Epithelial cell of proximal tubule (primary cell): Measurements from ENCODE around the gene CHEK2. TPM values are rescaled to one million over a fixed set of nuclear protein-coding genes. Genes with fewer than 3 reads are reported as not detected.
A peak's percentile ranks its signal among the peaks of the same experiment; 100 is the strongest.
"Not testable (repeated sequence)": the region's sequence is repeated elsewhere in the genome, so short reads cannot be mapped to it uniquely, and the experiment has no call there.

Experiments
- DNase-seq: peaks from one replicate; pipeline ENCODE4 v3.0.0-alpha.2; 2011; ENCODE audit warnings: low read depth
- H3K4me3 ChIP-seq: 2 replicates; pipeline ENCODE4 v1.5.1; 2011; ENCODE audit warnings: low read depth, mild to moderate bottlenecking, low read length
- total RNA-seq: library from RNA; depleted of rRNA; stranded (reverse); fragments of >200 nt; gene quantifications from 2 replicates; pipeline ENCODE4 v1.2.3, GENCODE V29; 2015
- TF ChIP-seq, protein P1 (sequence below): conservative IDR thresholded peaks from 2 replicates; pipeline ENCODE4 v1.5.1; 2012; ENCODE audit warnings: low read depth, mild to moderate bottlenecking, low read length

CHEK2 gene
- total RNA-seq, 1 donor from 2014 or later: 19.9 TPM

DNA sequence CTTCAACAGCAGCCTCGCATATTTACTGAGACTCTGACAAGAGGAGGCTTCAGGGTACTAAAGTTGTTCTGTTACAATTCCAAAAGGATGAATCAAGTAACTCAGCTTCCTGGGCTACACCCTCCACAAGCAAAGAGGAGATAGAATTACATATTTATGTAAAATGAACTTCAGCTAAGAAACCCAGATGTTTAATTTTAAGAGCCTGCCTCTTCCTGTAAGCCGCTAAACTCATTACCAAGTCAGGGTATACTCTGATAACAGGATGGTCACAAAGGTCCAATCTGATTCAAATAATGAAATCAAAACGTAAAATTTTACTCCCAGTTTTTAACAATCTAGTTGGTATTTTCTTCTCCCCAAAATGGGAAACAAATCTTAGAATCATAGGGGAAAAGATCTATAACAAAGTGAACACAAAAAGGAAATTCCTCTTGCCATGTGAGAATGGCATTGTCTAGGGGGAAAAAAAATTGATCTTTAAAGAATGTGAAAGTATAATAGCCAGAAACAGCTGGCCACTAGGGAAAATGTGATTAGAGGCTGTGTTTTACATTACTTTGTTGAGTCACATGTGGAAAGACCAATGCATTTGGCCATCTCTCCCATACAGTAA, 30.9 kb downstream of the CHEK2 start:
- no peak overlapping the region for H3K4me3 ChIP-seq
- TF ChIP-seq, protein P1, sequence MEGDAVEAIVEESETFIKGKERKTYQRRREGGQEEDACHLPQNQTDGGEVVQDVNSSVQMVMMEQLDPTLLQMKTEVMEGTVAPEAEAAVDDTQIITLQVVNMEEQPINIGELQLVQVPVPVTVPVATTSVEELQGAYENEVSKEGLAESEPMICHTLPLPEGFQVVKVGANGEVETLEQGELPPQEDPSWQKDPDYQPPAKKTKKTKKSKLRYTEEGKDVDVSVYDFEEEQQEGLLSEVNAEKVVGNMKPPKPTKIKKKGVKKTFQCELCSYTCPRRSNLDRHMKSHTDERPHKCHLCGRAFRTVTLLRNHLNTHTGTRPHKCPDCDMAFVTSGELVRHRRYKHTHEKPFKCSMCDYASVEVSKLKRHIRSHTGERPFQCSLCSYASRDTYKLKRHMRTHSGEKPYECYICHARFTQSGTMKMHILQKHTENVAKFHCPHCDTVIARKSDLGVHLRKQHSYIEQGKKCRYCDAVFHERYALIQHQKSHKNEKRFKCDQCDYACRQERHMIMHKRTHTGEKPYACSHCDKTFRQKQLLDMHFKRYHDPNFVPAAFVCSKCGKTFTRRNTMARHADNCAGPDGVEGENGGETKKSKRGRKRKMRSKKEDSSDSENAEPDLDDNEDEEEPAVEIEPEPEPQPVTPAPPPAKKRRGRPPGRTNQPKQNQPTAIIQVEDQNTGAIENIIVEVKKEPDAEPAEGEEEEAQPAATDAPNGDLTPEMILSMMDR: no peak
- DNase-seq: no peak

DNA sequence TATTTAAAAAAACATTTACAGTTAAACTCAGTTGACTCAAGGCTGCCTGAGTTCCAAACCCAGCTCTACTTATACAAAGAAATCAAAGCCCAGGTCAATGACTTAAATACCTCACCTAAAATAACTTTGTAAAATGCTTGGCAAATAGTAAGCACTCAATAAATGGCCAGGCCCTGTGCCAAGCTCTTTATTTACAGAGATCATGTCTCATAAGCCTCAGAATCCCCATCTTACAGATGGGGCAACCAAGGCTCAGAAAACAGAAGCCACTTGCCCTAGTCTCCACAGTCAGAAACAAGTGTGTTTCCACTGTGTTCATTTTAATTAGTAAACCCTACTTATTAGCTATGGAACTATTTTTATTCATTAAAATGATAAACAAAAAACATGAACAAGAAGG, 31.5 kb downstream of the CHEK2 start:
- H3K4me3 ChIP-seq: no peak overlapping the region
- DNase-seq: no peak

DNA sequence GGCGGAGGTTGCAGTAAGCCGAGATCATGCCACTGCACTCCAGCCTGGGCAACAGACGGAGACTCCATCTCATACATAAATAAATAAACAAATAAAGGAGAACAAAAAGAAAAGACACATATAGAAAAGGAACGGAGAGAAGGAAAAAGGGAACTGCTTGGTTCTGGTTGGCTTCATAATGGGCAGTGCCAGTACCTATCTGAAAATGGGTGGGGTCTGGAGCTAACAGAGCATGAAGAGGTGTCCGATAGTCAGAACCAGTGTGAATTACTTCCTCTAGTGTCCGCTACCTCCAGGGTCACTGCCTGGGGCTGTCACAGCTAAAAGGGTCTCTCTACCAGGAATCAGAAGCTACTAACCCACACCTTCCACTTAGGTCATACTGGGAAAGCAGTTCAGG, 34.8 kb downstream of the CHEK2 start:
- no peak overlapping the region for H3K4me3 ChIP-seq
- DNase-seq: no peak
- TF ChIP-seq, protein P1: no peak

More for the DNA sequence above, 31.5 kb downstream of the CHEK2 start:
- TF ChIP-seq, protein P1: no peak

DNA sequence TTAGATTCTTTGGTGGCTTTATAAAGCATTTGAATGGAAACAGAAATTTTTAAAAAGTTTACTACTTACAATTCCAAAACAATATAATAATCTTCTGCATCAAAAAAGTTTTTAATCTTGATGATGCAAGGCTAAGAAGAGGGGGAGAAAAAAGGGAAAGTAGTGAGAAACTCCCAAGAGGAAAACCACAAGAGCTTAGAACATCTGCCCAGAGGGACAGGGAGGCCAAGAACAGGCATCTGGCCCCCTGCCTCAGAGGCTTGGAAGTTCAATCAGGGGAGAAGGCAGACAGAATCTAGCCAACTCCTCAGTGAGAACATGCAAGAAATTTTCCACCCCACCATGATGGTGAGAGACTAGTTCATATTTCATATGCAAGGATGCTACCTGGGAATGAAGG, 38.2 kb downstream of the CHEK2 start:
- no peak for DNase-seq
- H3K4me3 ChIP-seq: no peak overlapping the region
- TF ChIP-seq, protein P1: no peak

DNA sequence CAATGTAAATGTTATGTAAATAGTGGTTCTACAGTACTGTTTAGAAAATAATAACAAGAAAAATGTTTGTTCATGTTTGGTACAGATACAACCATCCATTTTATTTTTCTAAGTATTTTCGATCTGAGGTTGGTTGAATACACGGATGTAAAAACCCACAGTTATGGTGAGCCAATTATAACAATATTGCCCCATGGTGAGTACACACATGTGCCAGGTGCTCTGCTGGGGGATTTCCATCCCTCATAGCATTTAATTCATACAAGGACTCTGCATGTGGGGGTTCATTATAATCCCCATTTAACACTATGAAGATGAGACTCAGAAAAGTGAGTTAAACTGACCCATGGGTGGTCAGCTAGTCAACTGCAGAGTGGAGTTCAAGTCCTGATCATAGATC, 38.7 kb downstream of the CHEK2 start:
- TF ChIP-seq, protein P1: no peak

DNA sequence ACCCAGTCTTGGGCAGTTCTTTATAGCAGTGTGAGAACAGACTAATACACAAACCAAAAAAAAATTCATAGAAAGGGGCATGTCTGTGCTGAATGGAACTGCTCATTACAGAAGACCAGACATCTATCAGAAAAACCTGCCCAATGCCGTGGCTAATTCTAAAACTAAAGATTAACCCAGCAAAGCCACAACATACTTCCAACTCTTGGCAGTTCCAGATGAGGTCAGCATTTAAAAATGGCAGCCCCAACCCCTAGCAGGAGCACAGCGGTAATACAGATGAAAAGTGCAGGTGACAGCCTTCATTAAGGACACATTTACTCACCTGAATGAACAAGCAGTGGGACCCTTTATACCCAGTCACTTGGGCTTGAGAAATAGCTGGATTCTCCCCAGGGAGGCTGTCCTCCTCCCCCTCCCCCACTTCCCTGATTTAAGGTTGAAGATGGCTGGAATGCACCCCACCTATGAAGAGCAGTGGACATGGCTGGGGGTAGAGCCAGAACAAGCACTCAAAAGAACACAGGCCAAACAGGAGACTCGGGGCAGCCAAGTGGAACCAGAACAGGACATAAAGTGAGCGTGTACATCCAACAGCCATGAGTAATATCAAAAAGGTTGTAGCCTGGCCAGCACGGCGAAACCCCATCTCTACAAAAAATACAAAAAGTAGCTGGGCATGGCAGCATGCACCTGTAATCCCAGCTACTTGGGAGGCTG, 48.4 kb downstream of the CHEK2 start:
- DNase-seq: peak; percentile 48
- not testable (repeated sequence) for H3K4me3 ChIP-seq

More for the DNA sequence above, 38.7 kb downstream of the CHEK2 start:
- DNase-seq: no peak
- H3K4me3 ChIP-seq: no peak overlapping the region

DNA sequence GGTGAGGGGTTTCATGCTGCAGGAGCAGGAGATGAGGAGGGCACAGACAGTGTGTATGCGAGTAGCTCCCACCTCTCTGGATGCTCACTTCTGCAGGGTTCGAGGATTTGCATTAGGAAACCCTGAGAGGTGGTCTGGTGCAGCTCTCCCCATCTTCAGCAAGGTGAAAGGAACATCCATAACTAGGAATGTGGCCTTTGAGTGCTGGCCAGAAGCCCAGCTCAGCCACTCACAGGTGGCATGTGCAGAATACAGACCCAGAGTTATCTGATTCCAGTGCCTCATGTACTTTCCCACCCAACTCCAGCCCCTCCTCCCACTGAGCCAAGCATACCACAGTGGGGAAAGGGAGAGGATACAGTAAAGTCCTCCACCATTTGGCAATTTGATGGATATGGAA, 51.8 kb downstream of the CHEK2 start:
- H3K4me3 ChIP-seq, DNase-seq: not testable (repeated sequence)

DNA sequence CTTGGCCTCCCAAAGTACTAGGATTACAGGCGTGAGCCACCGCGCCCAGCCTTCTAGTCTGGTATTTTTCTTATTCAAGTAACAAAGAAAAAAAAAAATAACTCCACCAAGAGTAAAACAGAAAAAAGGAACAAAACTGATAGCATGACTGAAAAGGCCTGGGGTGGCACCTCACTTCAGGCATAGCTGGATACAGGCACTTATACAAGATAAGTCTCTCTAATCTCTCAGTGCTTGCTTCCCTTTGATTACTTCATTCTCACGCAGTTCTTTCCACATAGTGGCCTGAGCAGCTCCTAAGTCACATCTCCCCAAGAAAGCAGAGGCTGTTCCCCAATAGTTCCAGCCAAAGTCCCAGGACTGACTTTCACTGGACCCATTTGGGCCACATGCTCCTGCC, 58.7 kb downstream of the CHEK2 start:
- DNase-seq: not testable (repeated sequence)

DNA sequence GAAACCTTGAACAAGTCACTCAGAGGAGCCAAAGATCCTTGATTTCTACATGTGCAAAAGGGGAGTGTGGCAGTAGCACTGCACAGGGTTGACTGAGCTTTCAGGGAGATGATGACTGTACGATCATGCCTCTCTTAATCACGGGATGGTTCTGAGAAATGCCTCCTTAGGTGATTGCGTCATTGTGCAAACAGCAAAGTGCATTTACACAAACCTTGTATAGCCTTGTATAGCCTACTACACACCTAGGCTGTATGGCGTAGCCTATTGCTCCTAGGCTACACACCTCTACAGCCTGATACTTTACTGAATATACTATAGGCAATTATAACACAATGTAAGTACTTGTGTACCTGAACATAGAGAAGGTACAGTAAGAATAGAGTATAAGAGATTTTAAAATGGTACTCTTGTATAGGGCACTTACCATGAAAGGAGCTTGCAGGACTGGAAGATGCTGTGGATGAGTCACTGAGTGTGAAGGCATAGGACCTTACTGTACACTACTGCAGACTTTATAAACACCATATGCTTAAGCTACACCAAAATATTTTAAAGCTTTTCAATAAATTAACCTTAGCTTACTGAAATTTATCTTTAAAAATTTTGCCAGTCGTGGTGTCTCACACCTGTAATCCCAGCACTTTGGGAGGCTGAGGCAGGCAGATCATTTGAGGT, 60.7 kb downstream of the CHEK2 start:
- DNase-seq: peak; percentile 64
- not testable (repeated sequence) for H3K4me3 ChIP-seq

More for the DNA sequence above, 58.7 kb downstream of the CHEK2 start:
- not testable (repeated sequence) for H3K4me3 ChIP-seq

DNA sequence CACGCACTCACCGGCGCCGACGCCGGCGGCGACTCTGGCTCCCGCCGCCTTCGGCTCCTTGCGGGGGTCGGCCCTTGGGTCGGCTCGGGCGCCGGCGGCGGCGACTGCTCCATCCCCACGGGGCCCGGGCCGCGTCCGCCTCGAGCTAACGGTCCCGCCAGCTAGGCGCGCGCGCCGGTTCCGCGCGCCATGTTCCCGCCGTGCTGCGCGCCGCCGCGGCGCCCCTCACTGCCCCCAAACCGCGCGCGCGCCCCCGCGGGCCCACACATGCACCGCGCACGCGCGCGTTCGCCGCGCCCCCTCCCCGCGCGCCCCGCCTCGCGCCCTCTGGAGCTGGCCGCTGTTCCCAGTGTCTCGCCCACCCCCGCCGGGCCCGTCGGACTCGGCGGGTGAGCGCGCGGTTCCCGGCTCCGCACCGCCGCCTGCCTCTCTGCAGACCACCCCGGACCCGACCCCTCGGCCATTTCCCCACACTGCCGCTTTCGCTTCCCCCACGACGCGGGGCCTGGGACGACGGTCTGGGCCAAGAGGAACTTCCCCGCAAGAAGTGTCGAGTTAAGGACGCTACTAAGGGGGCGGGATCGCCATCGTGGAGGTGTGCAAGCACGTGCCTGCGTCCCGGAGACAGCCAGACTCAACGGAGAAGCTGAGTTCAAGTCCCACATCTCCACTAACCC, 61.9 kb downstream of the CHEK2 start, which contains the start of gene TTC28:
TSS of gene TTC28 (minus strand) at position 230 of the 677 bp plus-strand sequence. CDS start at position 113, 117 bp downstream.
- not testable (repeated sequence) for DNase-seq

DNA sequence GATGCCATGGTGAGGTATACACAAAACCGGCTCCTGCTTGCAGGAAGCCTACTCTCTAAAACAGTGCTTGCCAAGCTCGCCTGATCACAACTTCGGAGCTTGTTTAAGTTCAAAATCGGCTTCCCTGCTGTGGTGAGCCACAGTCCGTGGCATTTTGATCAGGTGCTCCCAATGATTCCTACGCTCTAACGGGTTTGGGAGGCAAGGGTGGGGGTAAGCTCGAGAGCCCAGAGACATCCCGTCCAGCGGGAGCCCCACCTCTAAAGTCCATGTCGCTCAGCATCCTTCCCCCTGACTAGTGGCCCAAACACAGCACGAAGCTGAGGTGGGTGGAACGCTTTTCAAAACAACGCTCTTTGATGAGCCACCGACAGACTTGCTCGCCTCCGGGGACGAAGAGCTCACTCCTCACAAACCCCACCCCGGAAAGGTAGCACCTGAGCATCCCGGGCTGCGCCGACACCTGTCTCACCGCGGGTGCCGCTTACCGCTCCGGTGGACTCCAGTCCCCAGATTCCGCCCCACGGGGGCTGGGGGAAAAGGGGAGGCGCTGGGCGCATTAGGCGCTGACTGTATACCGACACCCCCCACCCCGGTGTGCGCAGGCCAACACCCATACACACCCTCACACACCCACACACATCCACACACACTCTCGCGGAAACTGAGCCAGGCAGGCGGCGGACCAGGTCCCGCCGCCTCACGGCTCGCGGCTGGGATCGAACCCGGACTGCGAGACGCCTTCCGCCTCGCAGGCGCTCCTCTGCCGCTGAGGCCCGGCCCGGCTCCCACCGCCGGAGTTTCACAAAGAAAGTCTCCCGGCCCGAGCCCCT, 62.6 kb downstream of the CHEK2 start:
- DNase-seq: not testable (repeated sequence)
- peak overlapping the region; percentile 92 for H3K4me3 ChIP-seq

More for the DNA sequence above, 61.9 kb downstream of the CHEK2 start, which contains the start of gene TTC28:
- peak within 1 kb of the TSS; percentile 92 for H3K4me3 ChIP-seq
